RWPE1 (cell line): ENCODE measurements around the gene LRRC66.

Source experiments
- CTCF ChIA-PET: fragments of 350-600 bp; sonication (Branson Sonifier 250); formaldehyde crosslinking; extraction: SDS; loops from one replicate; lab custom pipeline; 2021; lab: Yijun Ruan, JAX
- POLR2A ChIA-PET: fragments of 400-600 bp; formaldehyde crosslinking; extraction: SDS; loops from one replicate; lab custom pipeline; 2020; ENCODE audit warnings: antibody characterized with exemption; ENCODE audit not compliant: low non-redundant PET; lab: Yijun Ruan, JAX
- DNase-seq: peaks from one replicate; pipeline ENCODE4 v3.0.0; 2012; ENCODE audit warnings: low spot score
- H3K27ac ChIP-seq: fragments of 450-650 bp; 2 replicates; pipeline ENCODE4 v1.5.1; 2017
- CTCF ChIP-seq: fragments of 450-650 bp; conservative IDR thresholded peaks from 2 replicates; pipeline ENCODE4 v1.5.1; 2017; ENCODE audit warnings: low read depth, mild to moderate bottlenecking

The LRRC66 gene

GRCh38 chr4:52019936-52020657 is at the start of gene LRRC66:
LRRC66 (minus strand) TSS chr4:52020363; CDS start chr4:52017613, 2,750 bp downstream.
- ChIA-PET CTCF (interaction anchor here (0.7 kb wide), 1 partner anchor 188 kb away, joined by 4 read pairs; no protein-coding TSS in a partner anchor), POLR2A (no interaction called here)
- TF ChIP-seq CTCF = no peak
- no peak for DNase-seq
- peak within 1 kb of the TSS; percentile 50 for H3K27ac ChIP-seq

GRCh38 chr4:52069571-52069970 is 49.4 kb upstream of the LRRC66 start:
- CTCF ChIA-PET = no interaction called here
- POLR2A ChIA-PET = no interaction called here
- DNase-seq = no peak
- TF ChIP-seq CTCF = no peak
- no peak overlapping the region for H3K27ac ChIP-seq

- POLR2A ChIA-PET = no interaction called here
- CTCF ChIA-PET = no interaction called here
- no peak overlapping the region for H3K27ac ChIP-seq
- no peak for TF ChIP-seq CTCF
- DNase-seq = peak; percentile 13
Measured at GRCh38 chr4:52059372-52059771, 39.2 kb upstream of the LRRC66 start.

DNA sequence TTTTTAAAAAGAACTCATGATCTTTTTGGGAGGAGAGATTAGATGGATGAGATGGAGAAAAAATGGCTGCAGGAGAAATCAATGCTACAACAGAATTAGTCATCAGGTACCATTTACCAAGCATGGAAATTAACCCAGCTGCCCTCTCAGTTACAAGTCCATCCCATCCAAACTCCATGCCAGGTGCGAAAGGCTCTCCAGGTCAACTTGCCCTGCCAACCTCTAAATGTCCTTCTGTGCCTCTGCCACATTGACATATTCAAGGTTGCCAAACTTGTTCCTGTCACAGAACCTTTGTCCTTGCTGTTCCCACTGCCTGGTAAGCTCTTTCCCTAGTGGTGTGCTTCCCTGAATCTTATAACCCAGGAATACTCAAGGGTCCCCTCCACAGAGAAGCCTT is 38.1 kb upstream of the LRRC66 start:
- POLR2A ChIA-PET = no interaction called here
- DNase-seq = no peak
- no peak overlapping the region for H3K27ac ChIP-seq
- CTCF ChIA-PET = no interaction called here
- no peak for TF ChIP-seq CTCF

- DNase-seq = no peak
- no peak overlapping the region for H3K27ac ChIP-seq
- POLR2A ChIA-PET = no interaction called here
- CTCF ChIA-PET = interaction anchor here (0.5 to 0.6 kb wide), 2 partner anchors 21 to 29 kb away, joined by 3 to 5 read pairs; no protein-coding TSS in a partner anchor
- no peak for TF ChIP-seq CTCF
Measured at GRCh38 chr4:52057196-52057595, 37.0 kb upstream of the LRRC66 start.

GRCh38 chr4:52054254-52054653 is 34.1 kb upstream of the LRRC66 start:
- POLR2A ChIA-PET = no interaction called here
- CTCF ChIA-PET = interaction anchor here (0.6 to 0.7 kb wide), 2 partner anchors 102 to 611 kb away, joined by 3 read pairs; no protein-coding TSS in a partner anchor
- DNase-seq = no peak
- TF ChIP-seq CTCF = no peak
- no peak overlapping the region for H3K27ac ChIP-seq
